Muscle of back (tissue), 13 donors: Measurements from ENCODE around the gene FCHSD1. TPM values are rescaled to one million over a fixed set of nuclear protein-coding genes. Genes with fewer than 3 reads are reported as not detected.

Experiments used
- DNase-seq, 3 donors: peaks; one replicate each; pipeline versions ENCODE4 v3.0.0 to v3.0.0-alpha.2; 2013
- long read RNA-seq, 9 donors: transcript quantifications; one replicate each; lab custom pipeline, GENCODE V29; 2026
- polyA plus RNA-seq, 10 donors: library from polyadenylated mRNA; unstranded; fragments of 120-200 nt; gene quantifications; one replicate each; pipeline ENCODE4 v1.2.1, GENCODE V29; 2013; ENCODE audit not compliant: insufficient read length in 10 of 10

The FCHSD1 gene
- 10 to 100 TPM in 2 of 10 donors, 1 to 10 TPM in 8; 3.6 to 11.5 (median 8.0) TPM for polyA plus RNA-seq
- long read RNA-seq, donor 1, partial matches to known transcripts = 0 of 2 reads
- long read RNA-seq, donor 1, other reads (novel, unspliced or antisense) = 0 of 2 reads
- long read RNA-seq, donor 2 = 0 reads
- long read RNA-seq, donor 3 = 0 reads
- long read RNA-seq, donor 4 = 0 reads
- long read RNA-seq, donor 5, partial matches to known transcripts = 0 of 1 reads
- long read RNA-seq, donor 5, other reads (novel, unspliced or antisense) = 0 of 1 reads
- long read RNA-seq, donor 6 = 0 reads
- long read RNA-seq, donor 7 = 0 reads
- long read RNA-seq, donor 8, partial matches to known transcripts = 0 of 1 reads
- long read RNA-seq, donor 8, other reads (novel, unspliced or antisense) = 0 of 1 reads
- long read RNA-seq, donor 9 = 0 reads

GRCh38 chr5:141650851-141651727 is at the start of gene FCHSD1:
Gene FCHSD1, minus strand, starts transcription at chr5:141651418. Its CDS starts 50 bp downstream, at chr5:141651368.
- DNase-seq = peak; percentile 53 to 88 (median 84)

- DNase-seq = no peak
Measured at GRCh38 chr5:141697586-141697985, 46.4 kb upstream of the FCHSD1 start.

GRCh38 chr5:141696431-141696830 is 45.2 kb upstream of the FCHSD1 start:
- DNase-seq = no peak

GRCh38 chr5:141695627-141696215 is 44.5 kb upstream of the FCHSD1 start:
- peak in 1 of 3 donors; percentile 32 for DNase-seq

GRCh38 chr5:141694479-141694878 is 43.3 kb upstream of the FCHSD1 start:
- no peak for DNase-seq

- no peak for DNase-seq
Measured at GRCh38 chr5:141692919-141693725, 41.9 kb upstream of the FCHSD1 start.

GRCh38 chr5:141692533-141692888 is 41.3 kb upstream of the FCHSD1 start:
- no peak for DNase-seq

- DNase-seq = peak; percentile 72 to 90 (median 75)
Measured at GRCh38 chr5:141691867-141692532, 40.8 kb upstream of the FCHSD1 start.

GRCh38 chr5:141691286-141691866 is 40.2 kb upstream of the FCHSD1 start:
- DNase-seq = no peak

GRCh38 chr5:141686648-141687416 is 35.6 kb upstream of the FCHSD1 start:
- DNase-seq = no peak

- DNase-seq = no peak
Measured at GRCh38 chr5:141685591-141685990, 34.4 kb upstream of the FCHSD1 start.

GRCh38 chr5:141683596-141684141 is 32.5 kb upstream of the FCHSD1 start:
- DNase-seq = no peak

- DNase-seq = peak; percentile 35 to 76 (median 65)
Measured at GRCh38 chr5:141681695-141682641, 30.8 kb upstream of the FCHSD1 start, which contains the start of gene ARAP3. Gene ARAP3, minus strand, starts transcription at chr5:141682230. Its CDS starts 1,744 bp downstream, at chr5:141680486.

- no peak for DNase-seq
Measured at GRCh38 chr5:141681295-141681694, 30.1 kb upstream of the FCHSD1 start.

- peak in 2 of 3 donors; percentile 22 to 73 for DNase-seq
Measured at GRCh38 chr5:141680751-141681201, 29.6 kb upstream of the FCHSD1 start.

- no peak for DNase-seq
Measured at GRCh38 chr5:141680178-141680577, 29.0 kb upstream of the FCHSD1 start.

- DNase-seq = no peak
Measured at GRCh38 chr5:141677415-141677814, 26.2 kb upstream of the FCHSD1 start.

- no peak for DNase-seq
Measured at GRCh38 chr5:141675672-141676071, 24.5 kb upstream of the FCHSD1 start.
